ENCODE measurements around the gene MRPS27.

The MRPS27 gene

GRCh38 chr5:72242796-72243475, 77.1 kb downstream of the MRPS27 start:
- DNase-seq (ENCODE audit: low read depth) = no peak
- TF ChIP-seq POLR2A (IDR thresholded peaks at IDR 0.05; ENCODE audit: extremely low read depth, insufficient read length) (no peak), MAX (IDR thresholded peaks at IDR 0.05; ENCODE audit: low read depth, low read length) (no peak), MYC (IDR thresholded peaks at IDR 0.05; ENCODE audit: low read depth, low read length) (no peak), CTCF (IDR thresholded peaks at IDR 0.05; ENCODE audit: low read depth, low read length) (no peak)

GRCh38 chr5:72241346-72242003, 78.6 kb downstream of the MRPS27 start:
- DNase-seq (ENCODE audit: low read depth) = no peak
- TF ChIP-seq CTCF (IDR thresholded peaks at IDR 0.05; ENCODE audit: low read depth, low read length) (no peak), POLR2A (IDR thresholded peaks at IDR 0.05; ENCODE audit: extremely low read depth, insufficient read length) (no peak), MYC (IDR thresholded peaks at IDR 0.05; ENCODE audit: low read depth, low read length) (no peak), MAX (IDR thresholded peaks at IDR 0.05; ENCODE audit: low read depth, low read length) (no peak)
- no peak overlapping the region for H3K4me3 ChIP-seq (ENCODE audit: low read depth, low read length)

More at GRCh38 chr5:72242796-72243475, 77.1 kb downstream of the MRPS27 start:
- H3K4me3 ChIP-seq (ENCODE audit: low read depth, low read length) = no peak overlapping the region

GRCh38 chr5:72238712-72239445, 81.2 kb downstream of the MRPS27 start:
- no peak for TF ChIP-seq POLR2A (IDR thresholded peaks at IDR 0.05; ENCODE audit: extremely low read depth, insufficient read length)
- TF ChIP-seq MAX (IDR thresholded peaks at IDR 0.05; ENCODE audit: low read depth, low read length) = no peak
- no peak for TF ChIP-seq MYC (IDR thresholded peaks at IDR 0.05; ENCODE audit: low read depth, low read length)
- TF ChIP-seq CTCF (IDR thresholded peaks at IDR 0.05; ENCODE audit: low read depth, low read length) = no peak
- DNase-seq (ENCODE audit: low read depth) = no peak
- no peak overlapping the region for H3K4me3 ChIP-seq (ENCODE audit: low read depth, low read length)

- no peak overlapping the region for H3K4me3 ChIP-seq (ENCODE audit: low read depth, low read length)
- DNase-seq (ENCODE audit: low read depth) = no peak
- TF ChIP-seq CTCF (IDR thresholded peaks at IDR 0.05; ENCODE audit: low read depth, low read length) (no peak), POLR2A (IDR thresholded peaks at IDR 0.05; ENCODE audit: extremely low read depth, insufficient read length) (no peak), MAX (IDR thresholded peaks at IDR 0.05; ENCODE audit: low read depth, low read length) (no peak), MYC (IDR thresholded peaks at IDR 0.05; ENCODE audit: low read depth, low read length) (no peak)
Measured at GRCh38 chr5:72237879-72238278, 82.2 kb downstream of the MRPS27 start.

- H3K4me3 ChIP-seq (ENCODE audit: low read depth, low read length) = no peak overlapping the region
- DNase-seq (ENCODE audit: low read depth) = no peak
- TF ChIP-seq POLR2A (IDR thresholded peaks at IDR 0.05; ENCODE audit: extremely low read depth, insufficient read length) (no peak), MAX (IDR thresholded peaks at IDR 0.05; ENCODE audit: low read depth, low read length) (no peak), CTCF (IDR thresholded peaks at IDR 0.05; ENCODE audit: low read depth, low read length) (no peak), MYC (IDR thresholded peaks at IDR 0.05; ENCODE audit: low read depth, low read length) (no peak)
Measured at GRCh38 chr5:72237415-72237814, 82.6 kb downstream of the MRPS27 start.
